HepG2 (cell line): ENCODE data around the gene CYP2W1. TPM values are rescaled to one million over a fixed set of nuclear protein-coding genes. Genes with fewer than 3 reads are reported as not detected.

Experiments
- ATF5 ChIP-seq: sonication (generic); formaldehyde crosslinking; IDR thresholded peaks from 2 replicates; pipeline ENCODE4 v1.4.0; 2020; ENCODE audit warnings: mild to moderate bottlenecking, low read depth, missing genetic modification reagents
- FOXK1 ChIP-seq: sonication (generic); formaldehyde crosslinking; IDR thresholded peaks from 2 replicates; pipeline ENCODE4 v1.4.0; 2020; ENCODE audit warnings: low read depth, missing genetic modification reagents, borderline replicate concordance
- GPN1 ChIP-seq: sonication (generic); formaldehyde crosslinking; IDR thresholded peaks from 2 replicates; pipeline ENCODE4 v1.5.1; 2020; ENCODE audit warnings: missing genetic modification reagents, borderline replicate concordance
- IRF2 ChIP-seq: IDR thresholded peaks from 2 replicates; pipeline ENCODE4 v1.6.1; 2018; ENCODE audit warnings: missing genetic modification reagents, missing compliant biosample characterization
- MTF1 ChIP-seq: sonication (generic); formaldehyde crosslinking; IDR thresholded peaks from 2 replicates; pipeline ENCODE4 v1.5.0; 2020; ENCODE audit warnings: missing genetic modification reagents
- MXI1 ChIP-seq: IDR thresholded peaks from 3 replicates; pipeline ENCODE4 v1.6.1; 2012; ENCODE audit warnings: low read depth, low read length, inconsistent platforms, borderline replicate concordance
- NFE2L2 ChIP-seq: fragments of 150-350 bp; IDR thresholded peaks from 2 replicates; pipeline ENCODE4 v1.6.1; 2014; ENCODE audit warnings: low read length
- PHB2 ChIP-seq: fragments of 450-650 bp; IDR thresholded peaks from 2 replicates; pipeline ENCODE4 v1.6.1; 2018; ENCODE audit not compliant: partially characterized antibody
- POLR2A ChIP-seq, 2 experiments: IDR thresholded peaks; 2 replicates each; pipeline ENCODE4 v1.6.1; 2011; ENCODE audit warnings: low read depth in 2 of 2, low read length in 2 of 2, mild to moderate bottlenecking in 1 of 2, moderate library complexity in 1 of 2; ENCODE audit not compliant: insufficient read depth in 1 of 2
- PRPF4 ChIP-seq: fragments of 200-400 bp; formaldehyde crosslinking; IDR thresholded peaks from 2 replicates; pipeline ENCODE4 v1.6.1; 2016; ENCODE audit warnings: low read length, low read depth; ENCODE audit not compliant: poor library complexity, severe bottlenecking
- SALL2 ChIP-seq: sonication (generic); formaldehyde crosslinking; IDR thresholded peaks from 2 replicates; pipeline ENCODE4 v1.8.1; 2023; ENCODE audit warnings: mild to moderate bottlenecking, missing genetic modification reagents, inconsistent platforms
- SCMH1 ChIP-seq: sonication (generic); formaldehyde crosslinking; IDR thresholded peaks from 2 replicates; pipeline ENCODE4 v1.9.0; 2021; ENCODE audit warnings: missing genetic modification reagents, mild to moderate bottlenecking, borderline replicate concordance
- ZBED4 ChIP-seq: sonication (generic); formaldehyde crosslinking; IDR thresholded peaks from 2 replicates; pipeline ENCODE4 v1.4.0; 2020; ENCODE audit warnings: missing genetic modification reagents, borderline replicate concordance
- ZFP41 ChIP-seq: sonication (generic); formaldehyde crosslinking; IDR thresholded peaks from 2 replicates; pipeline ENCODE4 v1.4.0; 2020; ENCODE audit warnings: mild to moderate bottlenecking, missing genetic modification reagents, borderline replicate concordance
- ZNF207 ChIP-seq: fragments of 450-650 bp; IDR thresholded peaks from 2 replicates; pipeline ENCODE4 v1.6.1; 2016; ENCODE audit warnings: antibody characterized with exemption, borderline replicate concordance
- ZNF30 ChIP-seq: sonication (generic); formaldehyde crosslinking; IDR thresholded peaks from 2 replicates; pipeline ENCODE4 v1.5.0; 2020; ENCODE audit warnings: mild to moderate bottlenecking, missing genetic modification reagents
- ZNF530 ChIP-seq: sonication (generic); formaldehyde crosslinking; IDR thresholded peaks from 2 replicates; pipeline ENCODE4 v1.5.0; 2020; ENCODE audit warnings: low read depth, mild to moderate bottlenecking, missing genetic modification reagents
- ZNF83 ChIP-seq: sonication (generic); formaldehyde crosslinking; IDR thresholded peaks from 2 replicates; pipeline ENCODE4 v1.4.0; 2020; ENCODE audit warnings: missing genetic modification reagents, mild to moderate bottlenecking, borderline replicate concordance
- polyA plus RNA-seq, 8 experiments: library from polyadenylated mRNA; depleted of rRNA in 3 of 8; stranded (reverse) in 7 of 8; unstranded in 1 of 8; fragments of >200 nt; fragmentation: Illumina TruSeq in 4 of 8; extraction: Trizol in 4 of 8; gene quantifications; 2 replicates each; pipeline versions ENCODE4 v1.2.1 to v1.2.3, GENCODE V29; 2011 to 2016; ENCODE audit warnings: low read depth in 4 of 8, missing spikeins in 1 of 8, mixed read lengths in 1 of 8; ENCODE audit not compliant: insufficient read depth in 1 of 8
- total RNA-seq, 5 experiments: library from RNA; depleted of rRNA; stranded (reverse); fragments of >200 nt; fragmentation: Illumina TruSeq; extraction: Trizol; gene quantifications; 2 replicates each; pipeline ENCODE4 v1.2.3, GENCODE V29; 2016; ENCODE audit warnings: low read depth in 1 of 5
- TF ChIP-seq, protein P1 (sequence below): sonication (generic); formaldehyde crosslinking; IDR thresholded peaks from 2 replicates; pipeline ENCODE4 v1.4.0; 2020; ENCODE audit warnings: mild to moderate bottlenecking, missing genetic modification reagents, borderline replicate concordance
- TF ChIP-seq, protein P2 (sequence below): sonication (generic); formaldehyde crosslinking; IDR thresholded peaks from 2 replicates; pipeline ENCODE4 v1.4.0; 2020; ENCODE audit warnings: missing genetic modification reagents
- TF ChIP-seq, protein P3 (sequence below): sonication (generic); formaldehyde crosslinking; IDR thresholded peaks from 2 replicates; pipeline ENCODE4 v1.8.0; 2022; ENCODE audit warnings: mild to moderate bottlenecking, missing genetic modification reagents, moderate library complexity

The CYP2W1 gene
- total and polyA plus RNA-seq, 2 of the 13 experiments (the other 11 are each of a cell fraction or from before 2014, with no cell fraction given) = 19.5 to 31.7 TPM

DNA sequence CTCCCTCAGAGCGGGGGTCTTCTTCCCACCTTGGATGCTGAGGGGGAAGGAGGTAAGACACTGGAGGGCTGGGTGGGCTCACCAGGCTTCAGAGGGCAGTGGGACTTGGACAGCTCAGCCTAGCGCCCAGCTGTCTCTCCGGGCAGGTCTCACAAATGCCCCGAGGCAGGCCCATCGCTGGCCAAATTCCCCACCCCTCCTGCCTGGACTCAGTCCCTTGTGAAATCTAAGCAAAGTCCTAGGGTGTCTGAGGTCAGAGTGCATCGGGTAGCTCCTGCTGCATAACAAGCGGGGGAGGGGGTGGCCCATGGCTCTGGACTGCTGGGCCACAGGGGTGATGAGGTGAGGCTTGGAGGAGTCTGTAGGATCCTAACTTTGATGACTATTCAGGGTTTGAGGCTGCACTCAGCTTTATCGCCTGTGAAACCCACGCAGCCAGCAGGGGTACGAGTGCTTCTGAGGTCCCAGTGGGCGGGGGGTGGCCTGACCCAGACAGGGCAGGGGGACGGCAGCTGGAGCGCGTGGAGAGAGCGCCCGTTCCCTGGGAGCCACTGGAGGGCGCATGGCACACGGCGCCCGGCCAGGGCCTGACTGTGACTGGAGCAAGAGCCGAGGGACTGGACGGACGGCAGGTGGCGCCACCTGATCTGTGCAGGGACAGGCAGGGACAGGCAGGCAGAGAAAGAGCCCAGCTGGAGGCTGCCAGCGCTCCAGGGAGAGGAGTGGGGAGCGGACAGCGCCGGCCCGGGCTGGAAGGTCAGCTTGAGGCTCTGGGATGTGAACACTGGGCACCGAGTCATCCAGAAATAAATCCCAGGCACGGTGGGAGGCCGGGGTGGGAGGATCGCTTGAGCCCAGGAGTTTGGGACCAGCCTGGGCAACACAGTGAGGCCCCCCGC is 10.0 kb downstream of the CYP2W1 start (continued):
- no peak for TF ChIP-seq SCMH1 (CRISPR knock-in tag)
- TF ChIP-seq IRF2 (CRISPR knock-in tag) = peak; percentile 85
- TF ChIP-seq ZNF30 (CRISPR knock-in tag) = no peak
- no peak for TF ChIP-seq NFE2L2
- TF ChIP-seq PHB2 = no peak
- TF ChIP-seq, protein P1, sequence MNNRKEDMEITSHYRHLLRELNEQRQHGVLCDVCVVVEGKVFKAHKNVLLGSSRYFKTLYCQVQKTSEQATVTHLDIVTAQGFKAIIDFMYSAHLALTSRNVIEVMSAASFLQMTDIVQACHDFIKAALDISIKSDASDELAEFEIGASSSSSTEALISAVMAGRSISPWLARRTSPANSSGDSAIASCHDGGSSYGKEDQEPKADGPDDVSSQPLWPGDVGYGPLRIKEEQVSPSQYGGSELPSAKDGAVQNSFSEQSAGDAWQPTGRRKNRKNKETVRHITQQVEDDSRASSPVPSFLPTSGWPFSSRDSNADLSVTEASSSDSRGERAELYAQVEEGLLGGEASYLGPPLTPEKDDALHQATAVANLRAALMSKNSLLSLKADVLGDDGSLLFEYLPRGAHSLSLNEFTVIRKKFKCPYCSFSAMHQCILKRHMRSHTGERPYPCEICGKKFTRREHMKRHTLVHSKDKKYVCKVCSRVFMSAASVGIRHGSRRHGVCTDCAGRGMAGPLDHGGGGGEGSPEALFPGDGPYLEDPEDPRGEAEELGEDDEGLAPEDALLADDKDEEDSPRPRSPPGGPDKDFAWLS (CRISPR knock-in tag) = peak; percentile 84; the same call in 1 of the 2 replicates
- peak; percentile 83; the same call in 1 of the 3 replicates for TF ChIP-seq MXI1
- no peak for TF ChIP-seq ZNF207
- peak; percentile 89; the same call in 1 of the 2 replicates for TF ChIP-seq ATF5 (CRISPR knock-in tag)
- TF ChIP-seq POLR2A (IDR thresholded peaks at IDR 0.05; ENCODE audit: insufficient read depth in 1 of 2, low read depth in 2 of 2, low read length in 2 of 2) = peak in 1 of 2 experiments; percentile 53; a peak in 2 of 4 replicates
- TF ChIP-seq MTF1 (CRISPR knock-in tag) = no peak
- peak; percentile 80 for TF ChIP-seq SALL2 (CRISPR knock-in tag)
- TF ChIP-seq ZFP41 = 0 out of 2 replicates have a peak, but pooled peaks have one; percentile 56
- TF ChIP-seq FOXK1 = peak; percentile 74; the same call in 1 of the 2 replicates
- TF ChIP-seq, protein P2, sequence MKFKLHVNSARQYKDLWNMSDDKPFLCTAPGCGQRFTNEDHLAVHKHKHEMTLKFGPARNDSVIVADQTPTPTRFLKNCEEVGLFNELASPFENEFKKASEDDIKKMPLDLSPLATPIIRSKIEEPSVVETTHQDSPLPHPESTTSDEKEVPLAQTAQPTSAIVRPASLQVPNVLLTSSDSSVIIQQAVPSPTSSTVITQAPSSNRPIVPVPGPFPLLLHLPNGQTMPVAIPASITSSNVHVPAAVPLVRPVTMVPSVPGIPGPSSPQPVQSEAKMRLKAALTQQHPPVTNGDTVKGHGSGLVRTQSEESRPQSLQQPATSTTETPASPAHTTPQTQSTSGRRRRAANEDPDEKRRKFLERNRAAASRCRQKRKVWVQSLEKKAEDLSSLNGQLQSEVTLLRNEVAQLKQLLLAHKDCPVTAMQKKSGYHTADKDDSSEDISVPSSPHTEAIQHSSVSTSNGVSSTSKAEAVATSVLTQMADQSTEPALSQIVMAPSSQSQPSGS = peak; percentile 90
- no peak for TF ChIP-seq ZNF530 (CRISPR knock-in tag)
- no peak for TF ChIP-seq GPN1 (CRISPR knock-in tag)
- no peak for TF ChIP-seq ZNF83 (CRISPR knock-in tag)
- TF ChIP-seq, protein P3, sequence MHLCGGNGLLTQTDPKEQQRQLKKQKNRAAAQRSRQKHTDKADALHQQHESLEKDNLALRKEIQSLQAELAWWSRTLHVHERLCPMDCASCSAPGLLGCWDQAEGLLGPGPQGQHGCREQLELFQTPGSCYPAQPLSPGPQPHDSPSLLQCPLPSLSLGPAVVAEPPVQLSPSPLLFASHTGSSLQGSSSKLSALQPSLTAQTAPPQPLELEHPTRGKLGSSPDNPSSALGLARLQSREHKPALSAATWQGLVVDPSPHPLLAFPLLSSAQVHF = no peak
- no peak for TF ChIP-seq PRPF4
- TF ChIP-seq ZBED4 (CRISPR knock-in tag) = peak; percentile 94
